Measurements from ENCODE around the gene DELE1.
"Not testable (repeated sequence)": the region's sequence is repeated elsewhere in the genome, so short reads cannot be mapped to it uniquely, and the experiment has no call there.

The DELE1 gene

GRCh38 chr5:141889282-141889871, 34.3 kb upstream of the DELE1 start:
- DNase-seq (ENCODE audit: low read depth), result no peak

- DNase-seq (ENCODE audit: low read depth), result not testable (repeated sequence)
Measured at GRCh38 chr5:141890429-141890828, 33.2 kb upstream of the DELE1 start.

GRCh38 chr5:141897425-141897824, 26.2 kb upstream of the DELE1 start:
- no peak for DNase-seq (ENCODE audit: low read depth)

GRCh38 chr5:141898448-141899049, 25.1 kb upstream of the DELE1 start:
- DNase-seq (ENCODE audit: low read depth), result no peak

GRCh38 chr5:141902015-141902814, 21.5 kb upstream of the DELE1 start:
- DNase-seq (ENCODE audit: low read depth), result no peak

GRCh38 chr5:141903261-141903660, 20.4 kb upstream of the DELE1 start:
- DNase-seq (ENCODE audit: low read depth), result no peak

- DNase-seq (ENCODE audit: low read depth), result no peak
Measured at GRCh38 chr5:141904551-141904950, 19.1 kb upstream of the DELE1 start.

- no peak for DNase-seq (ENCODE audit: low read depth)
Measured at GRCh38 chr5:141906517-141906916, 17.2 kb upstream of the DELE1 start.

- DNase-seq (ENCODE audit: low read depth), result no peak
Measured at GRCh38 chr5:141906972-141907371, 16.7 kb upstream of the DELE1 start.

GRCh38 chr5:141908796-141909195, 14.9 kb upstream of the DELE1 start:
- DNase-seq (ENCODE audit: low read depth), result no peak

- no peak for DNase-seq (ENCODE audit: low read depth)
Measured at GRCh38 chr5:141909212-141909611, 14.5 kb upstream of the DELE1 start.

- no peak for DNase-seq (ENCODE audit: low read depth)
Measured at GRCh38 chr5:141910271-141910673, 13.4 kb upstream of the DELE1 start.

- no peak for DNase-seq (ENCODE audit: low read depth)
Measured at GRCh38 chr5:141913560-141914198, 10.0 kb upstream of the DELE1 start.

GRCh38 chr5:141914199-141914743, 9.4 kb upstream of the DELE1 start:
- no peak for DNase-seq (ENCODE audit: low read depth)

GRCh38 chr5:141914797-141915196, 8.9 kb upstream of the DELE1 start:
- no peak for DNase-seq (ENCODE audit: low read depth)

- no peak for DNase-seq (ENCODE audit: low read depth)
Measured at GRCh38 chr5:141915881-141916336, 7.8 kb upstream of the DELE1 start.

- DNase-seq (ENCODE audit: low read depth), result no peak
Measured at GRCh38 chr5:141916522-141916921, 7.1 kb upstream of the DELE1 start.

- DNase-seq (ENCODE audit: low read depth), result no peak
Measured at GRCh38 chr5:141917760-141918159, 5.9 kb upstream of the DELE1 start.

- DNase-seq (ENCODE audit: low read depth), result no peak
Measured at GRCh38 chr5:141919218-141920119, 4.2 kb upstream of the DELE1 start.

- no peak for DNase-seq (ENCODE audit: low read depth)
Measured at GRCh38 chr5:141920771-141921170, 2.9 kb upstream of the DELE1 start.

- not testable (repeated sequence) for DNase-seq (ENCODE audit: low read depth)
Measured at GRCh38 chr5:141922827-141923447, 734 bp upstream of the DELE1 start.
